ENCODE results near the gene ALOX5AP. TPM values are rescaled to one million over a fixed set of nuclear protein-coding genes. Genes with fewer than 3 reads are reported as not detected.

Gene ALOX5AP
- total and polyA plus RNA-seq, 9 of the 15 experiments (the other 6 are each of a cell fraction or from before 2014, with no cell fraction given), result 0.31 TPM; not detected in 8

- FAIRE-seq, result peak; percentile 32
- peak; percentile 65 to 74 (median 68) for DNase-seq (ENCODE audit: extremely low read depth in 1 of 4, low spot score in 3 of 4)
- peaks cover 0 to 6% of the 10 kb centered on the region in 2 experiments; a peak in 2 of 5 replicates for H3K4me1 ChIP-seq (replicated peaks in 1 of 2; ENCODE audit: control insufficient read depth in 2 of 2, insufficient read depth in 2 of 2, low read length in 2 of 2)
- 0 out of 2 replicates have a peak overlapping the region, but pooled peaks have one; percentile 63 for H2AFZ ChIP-seq (ENCODE audit: low read depth, low read length)
- H4K20me1 ChIP-seq (replicated peaks; ENCODE audit: control insufficient read depth, insufficient read depth, low read length), result no peaks in the 10 kb centered on the region
- POLR2A ChIA-PET, result no interaction called here
- WGBS (ENCODE audit: insufficient coverage, low coverage, missing lambda C conversion rate), result 5% methylated on average over 25 of the region's 32 CpGs
- H3K4me3 ChIP-seq, result no peak overlapping the region
- ATAC-seq, result peak; percentile 100
- BruUV-seq (replicated peaks), result no TSS peak
- H3K27me3 ChIP-seq (ENCODE audit: control insufficient read depth in 2 of 2, insufficient read depth in 2 of 2, low read length in 2 of 2), result peaks cover 5 to 35% of the 10 kb centered on the region in 2 experiments; a peak in 4 of 5 replicates
- peak overlapping the region in 1 of 2 experiments; percentile 71; a peak in 2 of 4 replicates for H3K9ac ChIP-seq (ENCODE audit: insufficient read depth in 1 of 2, low read depth in 2 of 2, low read length in 2 of 2)
- H3K27ac ChIP-seq (ENCODE audit: extremely low read depth, low read depth, low read length), result no peak overlapping the region
- no peaks in the 10 kb centered on the region for H3K9me1 ChIP-seq (ENCODE audit: control insufficient read depth, insufficient read depth, low read length)
- in situ Hi-C loops (cut with MboI), result loop anchor here (10.0 kb wide), 1 partner anchor 658 kb away; no protein-coding TSS in a partner anchor
- intact Hi-C loops (cut with micrococcal nuclease), result loop anchor here (2.0 to 5.0 kb wide), 3 partner anchors 124 to 670 kb away; no protein-coding TSS in a partner anchor
- H3K36me3 ChIP-seq (ENCODE audit: control insufficient read depth, insufficient read depth, low read length), result no peaks in the 10 kb centered on the region
- peak overlapping the region; percentile 58 for H3K4me2 ChIP-seq (ENCODE audit: insufficient read depth, low read length)
- CTCF ChIA-PET (ENCODE audit: low intra/inter-chr PET ratio), result interaction anchor here (0.5 to 1.4 kb wide), 3 partner anchors 313 to 690 kb away, joined by 3 read pairs; no protein-coding TSS in a partner anchor
- H3K9me3 ChIP-seq (replicated peaks; ENCODE audit: control insufficient read depth, insufficient read depth, low read depth, low read length), result no peaks in the 10 kb centered on the region
- H3K79me2 ChIP-seq (ENCODE audit: control insufficient read depth, insufficient read depth, low read length), result no peaks in the 10 kb centered on the region
- TF ChIP-seq XRCC5 (IDR thresholded peaks at IDR 0.05; ENCODE audit: low read depth, low read length) (0 out of 2 replicates have a peak, but pooled peaks have one; percentile 50), RB1 (IDR thresholded peaks at IDR 0.05; ENCODE audit: low read depth) (peak; percentile 47), DEAF1 (CRISPR knock-in tag; IDR thresholded peaks at IDR 0.05) (0 out of 2 replicates have a peak, but pooled peaks have one; percentile 9), CTBP1 (IDR thresholded peaks at IDR 0.05; ENCODE audit: borderline replicate concordance) (peak; percentile 14; the same call in 1 of the 2 replicates), NRF1 (conservative IDR thresholded peaks at IDR 0.05 in 1 of 2, IDR thresholded peaks at IDR 0.05 in 1 of 2) (0 out of 4 replicates have a peak, but pooled peaks of 1 of the 2 experiments have one; percentile 12), CTCF (IDR thresholded peaks at IDR 0.05 in 2 of 3, conservative IDR thresholded peaks at IDR 0.05 in 1 of 3; ENCODE audit: insufficient read depth in 2 of 3, low read depth in 1 of 3, low read length in 3 of 3) (peak; percentile 73 to 80 (median 75)), SPI1 (IDR thresholded peaks at IDR 0.05; ENCODE audit: borderline replicate concordance, low read depth, low read length) (no peak), REST (IDR thresholded peaks at IDR 0.05; ENCODE audit: borderline replicate concordance) (peak; percentile 70; the same call in 1 of the 2 replicates), REST (CRISPR knock-in tag; IDR thresholded peaks at IDR 0.05; ENCODE audit: low read depth) (no peak)
Measured at GRCh38 chr13:30802953-30803478, 67.7 kb downstream of the ALOX5AP start.

Data from K562 (cell line).